ENCODE data around the gene SEMA6A.

Gene SEMA6A

GRCh38 chr5:116395226-116395625, 179.4 kb downstream of the SEMA6A start:
- no peak for DNase-seq

- no peak for DNase-seq
These were observed 180.3 kb downstream of the SEMA6A start for GRCh38 chr5:116394186-116394867.
